ENCODE results near the gene AK1.

GRCh38 chr9:127925959-127926905 is 48.8 kb upstream of the AK1 start:
- TF ChIP-seq, protein P1, sequence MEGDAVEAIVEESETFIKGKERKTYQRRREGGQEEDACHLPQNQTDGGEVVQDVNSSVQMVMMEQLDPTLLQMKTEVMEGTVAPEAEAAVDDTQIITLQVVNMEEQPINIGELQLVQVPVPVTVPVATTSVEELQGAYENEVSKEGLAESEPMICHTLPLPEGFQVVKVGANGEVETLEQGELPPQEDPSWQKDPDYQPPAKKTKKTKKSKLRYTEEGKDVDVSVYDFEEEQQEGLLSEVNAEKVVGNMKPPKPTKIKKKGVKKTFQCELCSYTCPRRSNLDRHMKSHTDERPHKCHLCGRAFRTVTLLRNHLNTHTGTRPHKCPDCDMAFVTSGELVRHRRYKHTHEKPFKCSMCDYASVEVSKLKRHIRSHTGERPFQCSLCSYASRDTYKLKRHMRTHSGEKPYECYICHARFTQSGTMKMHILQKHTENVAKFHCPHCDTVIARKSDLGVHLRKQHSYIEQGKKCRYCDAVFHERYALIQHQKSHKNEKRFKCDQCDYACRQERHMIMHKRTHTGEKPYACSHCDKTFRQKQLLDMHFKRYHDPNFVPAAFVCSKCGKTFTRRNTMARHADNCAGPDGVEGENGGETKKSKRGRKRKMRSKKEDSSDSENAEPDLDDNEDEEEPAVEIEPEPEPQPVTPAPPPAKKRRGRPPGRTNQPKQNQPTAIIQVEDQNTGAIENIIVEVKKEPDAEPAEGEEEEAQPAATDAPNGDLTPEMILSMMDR (IDR thresholded peaks at IDR 0.05) = no peak
- no peak for TF ChIP-seq POLR2A (IDR thresholded peaks at IDR 0.05; ENCODE audit: low read depth)
- no peak for TF ChIP-seq POLR2AphosphoS5 (IDR thresholded peaks at IDR 0.05)
- no peak for TF ChIP-seq EP300 (IDR thresholded peaks at IDR 0.05)

Measured in esophagus muscularis mucosa (tissue), 4 donors.